K562 (cell line): Measurements from ENCODE around the gene CNPY2. TPM values are rescaled to one million over a fixed set of nuclear protein-coding genes. Genes with fewer than 3 reads are reported as not detected.

Source experiments
- E2F1 ChIP-seq: sonication (generic); formaldehyde crosslinking; IDR thresholded peaks from 2 replicates; pipeline ENCODE4 v1.8.1; 2023; ENCODE audit warnings: mild to moderate bottlenecking, missing genetic modification reagents, moderate library complexity
- GTF2A2 ChIP-seq: IDR thresholded peaks from 2 replicates; pipeline ENCODE4 v1.6.1; 2016; ENCODE audit warnings: mild to moderate bottlenecking, missing genetic modification characterization, missing compliant biosample characterization
- MCM5 ChIP-seq: fragments of 450-650 bp; IDR thresholded peaks from 2 replicates; pipeline ENCODE4 v1.6.1; 2016; ENCODE audit warnings: low read depth
- MLLT1 ChIP-seq, 2 experiments: fragments of 450-650 bp; IDR thresholded peaks; 2 replicates each; pipeline ENCODE4 v1.6.1; 2016
- NCOA4 ChIP-seq: fragments of 450-650 bp; IDR thresholded peaks from 2 replicates; pipeline ENCODE4 v1.6.1; 2018; ENCODE audit warnings: mild to moderate bottlenecking; ENCODE audit not compliant: partially characterized antibody
- NFATC3 ChIP-seq: fragments of 450-650 bp; IDR thresholded peaks from 2 replicates; pipeline ENCODE4 v1.6.1; 2017; ENCODE audit warnings: mild to moderate bottlenecking
- NFE2L1 ChIP-seq: fragments of 450-650 bp; IDR thresholded peaks from 2 replicates; pipeline ENCODE4 v1.6.1; 2016; ENCODE audit warnings: missing genetic modification characterization, low read depth, mild to moderate bottlenecking, missing compliant biosample characterization, moderate library complexity, borderline replicate concordance
- NFRKB ChIP-seq: fragments of 450-650 bp; IDR thresholded peaks from 2 replicates; pipeline ENCODE4 v1.6.1; 2016; ENCODE audit warnings: low read depth
- NR1H2 ChIP-seq: sonication (generic); formaldehyde crosslinking; IDR thresholded peaks from 2 replicates; pipeline ENCODE4 v1.4.0; 2020; ENCODE audit warnings: mild to moderate bottlenecking, missing genetic modification reagents
- PRPF4 ChIP-seq: fragments of 200-400 bp; formaldehyde crosslinking; IDR thresholded peaks from one replicate; pipeline ENCODE4 v1.6.1; 2017; ENCODE audit warnings: low read length, low read depth, mild to moderate bottlenecking; ENCODE audit not compliant: insufficient read depth, poor library complexity, severe bottlenecking
- SMAD1 ChIP-seq: fragments of 150-350 bp; IDR thresholded peaks from 2 replicates; pipeline ENCODE4 v1.6.1; 2014; ENCODE audit warnings: low read length, low read depth; ENCODE audit not compliant: partially characterized antibody
- SOX6 ChIP-seq: fragments of 450-650 bp; IDR thresholded peaks from 2 replicates; pipeline ENCODE4 v1.6.1; 2014; ENCODE audit warnings: mild to moderate bottlenecking
- SRF ChIP-seq, 2 experiments: fragments of 250-450, 450-650 bp in 1 of 2; sonication (Bioruptor Pico) in 1 of 2; sonication (generic) in 1 of 2; formaldehyde crosslinking; IDR thresholded peaks; 2 replicates each; pipeline versions ENCODE4 v1.5.0 to v1.5.1; 2020 to 2022; ENCODE audit warnings: mild to moderate bottlenecking in 1 of 2, missing genetic modification reagents in 1 of 2
- THRAP3 ChIP-seq: fragments of 450-650 bp; IDR thresholded peaks from 2 replicates; pipeline ENCODE4 v1.6.1; 2016; ENCODE audit warnings: mild to moderate bottlenecking, inconsistent platforms, borderline replicate concordance
- ZNF3 ChIP-seq: fragments of 250-450 bp; sonication (Bioruptor Pico); IDR thresholded peaks from 2 replicates; pipeline ENCODE4 v1.5.0; 2021; ENCODE audit warnings: mild to moderate bottlenecking, moderate library complexity
- ZNF449 ChIP-seq: fragments of 250-450 bp; sonication (Bioruptor Pico); IDR thresholded peaks from 2 replicates; pipeline ENCODE4 v1.8.0; 2022; ENCODE audit warnings: moderate library complexity, mild to moderate bottlenecking, inconsistent platforms
- ZNF584 ChIP-seq: fragments of 200-800 bp; sonication (Bioruptor generic); IDR thresholded peaks from 2 replicates; pipeline ENCODE4 v1.6.1; 2016; ENCODE audit warnings: low read depth, mild to moderate bottlenecking, missing genetic modification characterization, missing compliant biosample characterization
- polyA plus RNA-seq, 8 experiments: library from polyadenylated mRNA; depleted of rRNA in 4 of 8; stranded (reverse) in 5 of 8; unstranded in 3 of 8; fragments of >200 nt; fragmentation: Nextera tagmentation in 2 of 8; fragmentation: Illumina TruSeq in 1 of 8; extraction: Ambion mirVana in 2 of 8; extraction: Trizol in 1 of 8; gene quantifications; 2 replicates each; pipeline versions ENCODE4 v1.2.1 to v1.2.3, GENCODE V29; 2011 to 2014; ENCODE audit warnings: inconsistent platforms in 1 of 8, missing spikeins in 1 of 8
- total RNA-seq, 7 experiments: library from RNA; depleted of rRNA in 6 of 7; stranded (reverse); fragments of >200 nt in 6 of 7; fragmentation: Illumina TruSeq in 2 of 7; extraction: Trizol in 2 of 7; gene quantifications; 2 replicates each; pipeline versions ENCODE4 v1.2.1 to v1.2.3, GENCODE V29; 2011 to 2021; ENCODE audit warnings: low replicate concordance in 1 of 7
- TF ChIP-seq, protein P1 (sequence below): fragments of 450-650 bp; IDR thresholded peaks from 2 replicates; pipeline ENCODE4 v1.6.1; 2018; ENCODE audit warnings: mild to moderate bottlenecking, low read depth; ENCODE audit not compliant: partially characterized antibody

Gene CNPY2
- total and polyA plus RNA-seq, 9 of the 15 experiments (the other 6 are each of a cell fraction or from before 2014, with no cell fraction given), result 33.8 to 190 (median 138) TPM

DNA sequence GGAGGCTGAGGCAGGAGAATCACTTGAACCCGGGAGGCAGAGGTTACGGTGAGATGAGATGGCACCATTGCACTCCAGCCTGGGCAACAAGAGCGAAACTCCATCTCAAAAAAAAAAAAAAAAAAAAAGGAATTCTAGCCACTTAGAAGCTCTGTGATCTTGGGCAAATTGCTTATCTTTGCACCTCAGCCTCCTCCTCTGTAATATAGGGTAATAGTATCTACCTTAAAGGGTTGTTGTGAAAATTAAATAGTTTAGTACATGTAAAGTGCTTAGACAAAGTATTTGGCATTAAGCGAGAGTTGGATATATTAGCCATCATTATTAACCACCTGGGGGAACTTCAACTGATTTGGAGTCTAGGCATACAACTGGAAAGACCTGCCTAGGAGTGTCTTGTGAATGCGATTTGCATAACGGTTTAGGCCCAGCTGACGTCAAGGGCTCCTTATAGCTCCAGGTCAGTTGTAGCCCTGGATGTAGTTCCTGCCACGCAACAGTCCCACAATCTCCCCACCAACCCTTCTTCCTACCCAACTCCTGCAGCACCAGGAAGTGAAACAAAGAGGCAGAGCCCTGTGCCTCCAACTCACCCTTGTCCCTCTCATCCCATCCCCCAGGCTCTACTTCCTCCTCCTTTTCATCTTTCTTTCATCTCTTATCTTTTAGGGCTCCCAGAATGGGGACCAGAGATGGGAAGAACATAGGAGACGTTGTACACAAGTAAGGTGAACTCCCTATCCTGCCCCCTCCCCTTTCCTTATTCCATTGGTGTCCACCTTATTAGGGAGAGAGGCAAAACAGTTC, 20.8 kb upstream of the CNPY2 start (continued):
- TF ChIP-seq NFE2L1 (tag), result no peak
- TF ChIP-seq NCOA4, result no peak
- no peak for TF ChIP-seq NR1H2 (CRISPR knock-in tag)
- no peak for TF ChIP-seq ZNF449
- peak; percentile 87 for TF ChIP-seq SMAD1
- no peak for TF ChIP-seq MCM5
- TF ChIP-seq PRPF4, result no peak
- no peak; a peak in 1 of 4 replicates for TF ChIP-seq SRF (CRISPR knock-in tag; IDR thresholded peaks at IDR 0.05)
- TF ChIP-seq ZNF584 (CRISPR knock-in tag), result peak; percentile 56; the same call in 1 of the 2 replicates
- TF ChIP-seq, protein P1, sequence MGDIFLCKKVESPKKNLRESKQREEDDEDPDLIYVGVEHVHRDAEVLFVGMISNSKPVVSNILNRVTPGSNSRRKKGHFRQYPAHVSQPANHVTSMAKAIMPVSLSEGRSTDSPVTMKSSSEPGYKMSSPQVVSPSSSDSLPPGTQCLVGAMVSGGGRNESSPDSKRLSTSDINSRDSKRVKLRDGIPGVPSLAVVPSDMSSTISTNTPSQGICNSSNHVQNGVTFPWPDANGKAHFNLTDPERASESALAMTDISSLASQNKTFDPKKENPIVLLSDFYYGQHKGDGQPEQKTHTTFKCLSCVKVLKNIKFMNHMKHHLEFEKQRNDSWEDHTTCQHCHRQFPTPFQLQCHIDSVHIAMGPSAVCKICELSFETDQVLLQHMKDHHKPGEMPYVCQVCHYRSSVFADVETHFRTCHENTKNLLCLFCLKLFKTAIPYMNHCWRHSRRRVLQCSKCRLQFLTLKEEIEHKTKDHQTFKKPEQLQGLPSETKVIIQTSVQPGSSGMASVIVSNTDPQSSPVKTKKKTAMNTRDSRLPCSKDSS, result no peak
- 0 out of 2 replicates have a peak, but pooled peaks have one; percentile 72 for TF ChIP-seq NFATC3
- TF ChIP-seq GTF2A2 (tag), result no peak
- peak; percentile 53 for TF ChIP-seq SOX6
- no peak for TF ChIP-seq E2F1 (CRISPR knock-in tag)
- TF ChIP-seq NFRKB, result peak; percentile 97
- TF ChIP-seq THRAP3, result no peak
- no peak for TF ChIP-seq ZNF3 (CRISPR knock-in tag)
- peak; percentile 64 to 76; a peak in 3 of 4 replicates for TF ChIP-seq MLLT1 (IDR thresholded peaks at IDR 0.05)
